Activated CD4-positive, alpha-beta T cell treated with anti-CD3 and anti-CD28 coated beads, Interleukin-2, Interleukin-6, amounts not matched to agents 100 ng/mL and 50 ng/mL, durations not matched to agents 16 hours and 8 hours (primary cell): Measurements from ENCODE around the gene ALDH3B2.
"Not testable (repeated sequence)": the region's sequence is repeated elsewhere in the genome, so short reads cannot be mapped to it uniquely, and the experiment has no call there.

Source experiments
- DNase-seq: peaks from one replicate; pipeline ENCODE4 v3.0.0-alpha.2; 2020

The ALDH3B2 gene

GRCh38 chr11:67641338-67642172 lies 32.9 kb downstream of the ALDH3B2 start:
- DNase-seq = no peak

DNA sequence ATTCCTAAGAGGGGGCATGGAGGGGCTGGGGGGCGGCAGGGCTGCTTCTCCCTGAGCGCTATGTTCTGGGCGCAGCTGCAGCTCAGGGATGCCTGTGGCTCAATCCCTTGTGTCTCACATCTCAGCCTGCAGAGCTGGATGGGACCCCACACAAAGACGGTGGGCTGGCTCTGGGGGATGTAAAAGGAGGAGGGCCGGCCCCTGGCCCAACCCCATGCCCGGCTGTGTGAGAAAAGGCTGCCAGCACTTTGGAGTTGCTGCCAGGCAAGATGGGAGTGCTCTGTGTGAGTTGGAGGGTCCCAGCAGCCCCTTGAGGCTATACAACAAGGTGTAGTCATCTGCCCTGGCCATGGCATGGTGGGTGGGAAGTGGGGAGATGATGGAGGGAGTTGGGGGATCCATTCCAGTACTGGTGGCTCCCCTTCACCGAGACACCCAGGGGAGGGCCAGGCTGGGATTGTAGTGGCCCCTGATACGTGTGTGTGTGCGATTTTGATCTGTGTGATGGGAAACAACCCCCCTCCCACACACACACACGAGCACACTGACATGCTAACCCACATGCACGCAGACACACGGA lies 33.6 kb downstream of the ALDH3B2 start:
- DNase-seq = no peak

GRCh38 chr11:67640021-67640757 lies 34.2 kb downstream of the ALDH3B2 start:
- peak; percentile 69 for DNase-seq

- DNase-seq = no peak
Measured at GRCh38 chr11:67639438-67639859, 35.0 kb downstream of the ALDH3B2 start, which contains the start of gene TBX10. TSS of gene TBX10 (minus strand) at chr11:67639763. CDS start at chr11:67639472, 291 bp downstream.

GRCh38 chr11:67638535-67639437 lies 35.6 kb downstream of the ALDH3B2 start:
- no peak for DNase-seq

DNA sequence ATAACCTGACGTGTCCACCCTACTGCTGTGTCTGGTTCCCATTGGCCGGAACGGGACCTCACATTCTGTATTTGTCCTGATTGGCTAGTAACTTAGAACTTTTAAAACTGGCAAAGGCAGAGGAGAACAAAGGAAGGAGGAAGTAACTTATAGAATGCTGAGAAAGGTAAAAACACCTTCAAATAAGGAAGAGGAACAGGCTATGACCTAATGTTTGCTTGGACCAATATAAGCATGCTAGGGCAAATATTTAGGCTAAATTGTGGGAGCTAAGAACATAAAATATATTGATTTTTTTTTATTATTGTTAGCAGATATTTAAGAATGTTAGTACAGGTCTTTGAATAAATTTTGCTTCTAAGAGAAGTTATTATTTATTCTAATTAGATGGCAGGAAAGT lies 37.0 kb downstream of the ALDH3B2 start:
- DNase-seq = not testable (repeated sequence)

- no peak for DNase-seq
Measured at GRCh38 chr11:67636962-67637361, 37.5 kb downstream of the ALDH3B2 start.

- no peak for DNase-seq
Measured at GRCh38 chr11:67635231-67635521, 39.2 kb downstream of the ALDH3B2 start.

DNA sequence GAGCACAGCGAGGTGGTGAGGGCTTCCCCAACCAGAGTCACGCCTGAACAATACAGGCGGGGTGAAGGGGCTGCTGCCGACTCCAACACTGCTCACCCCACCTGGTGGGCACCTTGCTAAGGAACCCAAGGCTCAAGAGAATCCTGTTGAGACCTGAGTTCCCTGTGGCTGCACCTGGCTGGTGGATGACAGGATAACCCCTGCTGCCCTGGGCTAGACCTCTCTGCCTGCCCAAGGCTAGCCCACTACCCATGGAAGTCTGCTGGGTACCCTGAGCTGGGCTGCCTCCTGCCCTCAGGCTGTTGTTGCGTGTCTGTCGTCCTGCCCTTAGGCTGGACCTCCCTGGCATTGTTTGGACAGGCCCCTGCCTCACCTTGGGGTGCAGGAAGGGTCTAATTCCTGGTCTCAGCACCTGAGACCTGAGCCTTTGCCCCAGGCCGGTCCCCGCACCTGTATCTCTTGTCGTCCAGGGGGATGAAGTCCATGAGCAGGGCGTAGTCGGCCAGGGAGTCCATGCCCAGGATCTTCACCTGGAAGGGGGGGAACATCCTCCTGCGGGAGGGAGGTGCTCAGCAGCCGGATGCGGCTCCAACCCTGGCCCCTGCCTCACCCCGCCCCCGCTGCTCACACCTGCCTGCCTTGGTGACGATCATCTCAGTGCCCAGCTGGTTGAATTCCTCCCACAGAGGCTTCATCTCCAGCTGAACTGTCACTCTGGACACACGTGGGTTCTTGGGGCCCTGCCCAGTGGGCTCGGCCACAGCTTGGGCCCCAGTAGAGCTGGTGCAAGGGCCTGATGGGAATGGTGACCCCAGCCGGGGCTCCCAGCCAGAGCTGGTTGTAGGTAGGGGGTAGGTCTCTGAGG lies 39.8 kb downstream of the ALDH3B2 start:
- DNase-seq = no peak

DNA sequence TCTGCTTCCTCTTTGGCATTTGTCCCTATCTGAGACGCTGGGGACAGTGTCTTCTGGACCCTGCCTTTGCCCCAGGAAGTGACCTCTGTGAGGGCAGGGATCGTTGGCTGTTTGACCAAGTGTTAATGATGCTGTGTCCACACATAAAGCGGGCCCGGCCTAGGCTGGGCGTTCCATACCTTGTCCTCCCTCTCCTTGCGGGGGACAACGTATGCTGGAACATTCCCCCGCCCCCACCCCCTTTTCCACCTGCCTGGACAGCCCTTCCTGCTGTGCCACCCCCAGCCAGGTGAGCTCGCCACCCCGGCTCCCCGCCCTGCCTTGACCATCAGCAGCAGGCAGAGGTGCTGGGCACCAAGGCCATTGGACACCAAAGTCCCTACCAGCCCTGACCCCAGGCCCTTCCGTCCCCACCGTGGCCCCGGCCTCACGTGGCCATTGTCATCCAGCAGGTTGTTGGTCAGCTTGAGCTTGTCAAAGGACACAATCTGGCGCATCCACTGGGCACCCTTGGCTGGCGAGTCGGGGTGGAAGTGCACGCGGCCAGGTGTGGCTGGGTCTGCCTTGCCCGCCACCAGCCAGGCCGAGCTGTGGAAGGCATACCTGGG lies 40.6 kb downstream of the ALDH3B2 start:
- DNase-seq = no peak

GRCh38 chr11:67632982-67633755 lies 41.3 kb downstream of the ALDH3B2 start:
- no peak for DNase-seq

DNA sequence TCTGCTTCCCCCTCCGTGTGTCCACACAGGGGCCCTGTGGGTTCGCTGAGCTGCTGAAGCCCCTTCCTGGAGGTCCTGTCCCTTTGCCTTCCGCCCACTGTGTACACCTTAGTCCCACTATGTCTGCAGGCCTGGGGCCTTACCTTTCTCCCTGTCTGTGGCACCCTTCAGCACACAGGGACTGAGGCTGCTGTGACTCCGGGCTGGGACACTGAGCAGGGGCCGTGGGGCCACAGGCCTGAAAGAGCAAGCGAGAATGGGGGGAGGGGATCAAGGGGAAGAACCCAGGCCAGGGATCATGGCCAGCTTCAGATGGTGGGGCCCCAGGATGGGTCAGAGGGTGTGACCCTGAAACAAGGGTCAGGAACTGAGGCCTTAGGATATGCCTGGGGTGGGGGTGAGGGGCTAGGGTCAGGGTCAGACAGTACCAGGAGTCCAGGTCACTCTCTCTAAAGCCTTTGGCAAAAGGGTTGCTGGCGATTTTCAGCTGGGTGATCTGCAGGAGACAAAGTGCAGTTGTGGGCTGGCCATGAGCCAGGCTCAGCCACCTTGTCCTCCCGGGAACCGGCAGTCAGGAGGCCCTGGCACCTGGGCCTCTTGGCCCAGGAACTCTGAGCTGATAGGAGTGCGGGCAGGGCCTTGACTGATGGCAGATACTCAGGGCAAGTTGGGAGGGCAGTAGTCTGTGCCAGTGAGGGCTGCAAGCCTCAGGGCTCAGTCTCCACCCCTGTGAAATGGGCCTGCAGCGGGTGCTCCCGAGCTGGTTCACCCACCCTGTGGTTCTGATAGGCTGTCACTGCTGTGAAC lies 42.0 kb downstream of the ALDH3B2 start:
- no peak for DNase-seq

DNA sequence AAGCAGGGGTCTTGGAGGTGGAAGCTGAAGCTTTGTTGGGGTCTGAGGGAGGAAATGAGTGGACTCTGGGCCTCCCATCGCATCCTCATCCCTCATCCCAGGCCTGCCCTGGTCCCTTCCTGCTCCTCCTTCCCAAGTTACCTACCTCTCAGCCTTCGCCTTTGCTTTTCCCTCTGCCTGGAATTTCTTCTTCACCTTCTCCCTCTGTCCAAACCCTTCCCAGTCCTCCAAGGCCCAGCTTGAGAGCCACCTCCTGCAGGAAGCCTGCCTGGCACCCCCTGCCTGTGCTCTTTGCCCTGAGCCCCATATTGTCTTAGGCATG lies 42.6 kb downstream of the ALDH3B2 start:
- DNase-seq = no peak

- DNase-seq = no peak
Measured at GRCh38 chr11:67631411-67631810, 43.0 kb downstream of the ALDH3B2 start.

DNA sequence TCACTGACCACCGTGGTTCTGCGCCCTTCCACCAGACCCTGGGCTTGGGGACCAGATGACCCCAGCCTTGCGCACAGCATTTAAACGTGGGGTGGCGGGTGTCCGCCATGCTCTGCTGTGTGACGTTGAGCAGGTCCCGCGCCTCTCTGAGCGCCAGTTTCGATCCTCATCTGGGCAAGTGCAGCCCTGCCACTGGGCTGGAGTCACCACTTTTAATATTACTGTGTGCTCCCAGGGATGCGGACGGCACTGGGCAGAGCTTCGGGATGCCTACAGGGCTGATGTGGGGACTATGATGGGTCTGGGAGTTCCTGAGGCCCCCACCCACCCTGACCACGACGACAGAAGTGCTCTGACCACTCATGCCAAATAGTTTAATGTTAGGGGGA lies 43.5 kb downstream of the ALDH3B2 start:
- no peak for DNase-seq

DNA sequence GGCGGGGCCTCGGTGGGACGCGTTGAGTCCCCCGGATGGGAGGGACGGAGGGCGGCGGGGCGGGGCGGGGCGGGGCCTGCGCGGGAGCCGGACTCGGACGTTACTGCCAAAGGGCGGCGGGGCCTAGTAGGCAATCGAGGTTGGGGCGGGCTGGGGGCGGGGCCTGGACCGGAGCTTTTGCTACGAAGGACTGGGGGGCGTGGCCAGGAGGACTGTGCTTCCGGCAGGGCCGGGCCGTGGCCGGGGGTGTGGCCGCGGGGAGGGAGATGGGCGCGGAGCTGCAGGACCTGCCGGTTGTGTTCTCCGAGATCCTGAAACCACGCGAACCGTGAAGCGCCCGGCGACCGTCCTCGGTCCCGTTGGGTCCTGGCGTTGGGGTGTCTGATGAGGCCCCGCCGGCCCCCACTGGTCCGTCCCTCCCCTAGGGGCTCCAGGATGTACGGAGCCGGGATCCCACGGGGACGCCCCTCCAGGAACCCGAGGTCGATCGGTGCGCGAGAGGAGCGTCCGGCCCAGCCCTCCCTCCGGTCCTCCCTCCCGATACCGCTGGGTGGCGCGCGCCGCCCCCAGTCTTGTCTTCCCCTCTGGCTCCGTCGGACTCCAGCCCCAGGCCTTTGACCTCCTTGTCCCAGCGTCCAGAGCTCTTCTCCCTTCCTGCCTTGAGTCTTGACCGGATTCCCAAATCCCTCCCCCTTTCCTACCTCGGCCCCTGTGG lies 44.0 kb downstream of the ALDH3B2 start:
- peak; percentile 97 for DNase-seq

- peak; percentile 95 for DNase-seq
Measured at GRCh38 chr11:67629386-67630227, 44.8 kb downstream of the ALDH3B2 start, which contains the start of gene NUDT8. TSS of gene NUDT8 (minus strand) at chr11:67629937. CDS start at chr11:67629911, 26 bp downstream.
